Central memory CD4-positive, alpha-beta T cell (primary cell): ENCODE results near the gene BICRA.

Experiments
- DNase-seq: peaks from one replicate; pipeline ENCODE4 v3.0.0; 2022

The BICRA gene

DNA sequence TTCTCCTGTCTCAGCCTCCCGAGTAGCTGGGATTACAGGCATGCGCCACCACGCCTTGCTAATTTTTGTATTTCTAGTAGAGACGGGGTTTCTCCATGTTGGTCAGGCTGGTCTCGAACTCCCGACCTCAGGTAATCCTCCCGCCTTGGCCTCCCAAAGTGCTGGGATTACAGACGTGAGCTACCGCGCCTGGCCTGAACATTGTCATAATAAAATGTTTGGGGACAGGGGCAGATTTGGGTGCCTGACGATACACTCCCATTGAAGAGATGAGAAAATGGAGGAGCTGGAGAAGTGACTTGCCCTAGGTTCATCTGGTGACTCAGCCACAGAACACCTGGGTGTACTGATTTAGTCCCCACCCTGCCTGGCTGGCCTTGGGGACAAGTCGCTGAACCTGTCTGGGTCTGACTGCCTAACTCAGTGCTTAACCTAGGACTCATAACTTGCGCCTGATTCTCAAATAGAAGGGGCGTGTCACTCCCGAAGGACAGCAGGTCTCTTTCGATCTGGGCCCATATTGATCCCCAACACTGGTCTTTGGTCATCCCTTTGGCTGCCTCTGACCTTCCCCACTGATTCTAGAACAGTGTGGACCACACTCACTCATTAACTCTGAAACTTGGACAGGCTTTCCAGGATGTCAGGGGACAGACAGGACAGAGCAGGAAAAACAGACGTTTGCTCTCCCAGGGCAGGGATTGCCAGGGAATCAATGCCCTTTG, 7.6 kb upstream of the BICRA start:
- DNase-seq: no peak

DNA sequence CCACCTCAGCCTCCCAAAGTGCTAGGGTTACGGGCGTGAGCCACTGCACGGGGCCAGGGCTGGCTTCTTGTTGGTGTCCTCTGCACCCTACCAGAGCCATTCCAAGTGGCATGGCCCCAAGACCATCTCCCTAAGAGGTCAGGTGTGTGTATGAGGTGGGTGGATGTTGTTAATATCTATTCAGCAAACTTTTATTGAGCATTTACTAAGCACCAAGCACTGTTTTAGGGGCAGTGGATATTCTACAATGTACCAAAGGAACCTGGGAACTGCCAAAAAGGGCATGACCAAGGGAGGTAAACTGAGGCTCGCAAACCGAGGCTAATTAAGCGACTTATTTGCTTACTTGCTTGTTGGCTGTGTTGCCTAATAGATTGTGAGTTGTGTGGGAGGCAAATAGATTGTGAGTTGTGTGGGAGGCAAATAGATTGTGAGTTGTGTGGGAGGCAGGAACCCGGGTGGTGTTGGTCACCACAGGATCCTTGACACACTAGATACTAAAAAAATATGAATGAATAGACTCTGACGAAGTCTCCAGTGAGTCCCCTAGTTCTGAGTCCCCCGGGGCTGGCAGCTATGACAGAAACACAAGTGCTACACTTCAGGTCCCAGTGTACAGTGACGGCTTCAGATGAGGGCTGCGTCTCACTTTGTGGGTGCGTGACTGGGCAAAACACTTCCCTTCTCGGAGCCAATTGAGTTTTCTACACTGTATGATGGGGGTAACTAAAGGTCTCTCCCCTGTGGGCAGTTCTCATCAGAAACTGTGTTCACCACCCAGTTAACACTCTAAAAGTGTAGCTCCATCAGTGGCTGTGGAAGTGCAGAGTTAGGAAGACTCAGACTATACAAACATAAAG, 5.0 kb upstream of the BICRA start:
- DNase-seq: no peak

DNA sequence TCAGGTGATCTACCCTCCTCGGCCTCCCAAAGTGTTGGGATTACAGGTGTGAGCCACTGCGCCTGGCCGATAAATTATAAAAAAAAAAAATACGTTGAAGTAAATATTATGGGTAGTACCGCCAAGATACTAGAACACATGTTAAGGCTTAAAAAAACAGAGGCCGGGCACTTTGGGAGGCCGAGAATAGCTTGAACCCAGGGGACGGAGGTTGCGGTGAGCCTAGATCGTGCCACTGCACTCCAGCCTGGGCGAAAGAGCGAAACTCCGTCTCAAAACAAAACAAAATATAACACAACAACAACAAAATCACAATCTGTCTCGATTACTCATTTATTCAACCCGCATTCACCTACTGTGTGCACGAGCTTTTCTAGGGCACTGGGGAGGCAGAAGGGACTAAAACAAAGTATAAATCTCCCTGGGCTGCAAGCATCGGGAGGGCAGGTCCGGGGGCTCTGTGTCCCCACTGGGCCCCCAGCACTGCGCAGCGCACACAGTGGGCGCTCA, 1.3 kb upstream of the BICRA start:
- no peak for DNase-seq

DNA sequence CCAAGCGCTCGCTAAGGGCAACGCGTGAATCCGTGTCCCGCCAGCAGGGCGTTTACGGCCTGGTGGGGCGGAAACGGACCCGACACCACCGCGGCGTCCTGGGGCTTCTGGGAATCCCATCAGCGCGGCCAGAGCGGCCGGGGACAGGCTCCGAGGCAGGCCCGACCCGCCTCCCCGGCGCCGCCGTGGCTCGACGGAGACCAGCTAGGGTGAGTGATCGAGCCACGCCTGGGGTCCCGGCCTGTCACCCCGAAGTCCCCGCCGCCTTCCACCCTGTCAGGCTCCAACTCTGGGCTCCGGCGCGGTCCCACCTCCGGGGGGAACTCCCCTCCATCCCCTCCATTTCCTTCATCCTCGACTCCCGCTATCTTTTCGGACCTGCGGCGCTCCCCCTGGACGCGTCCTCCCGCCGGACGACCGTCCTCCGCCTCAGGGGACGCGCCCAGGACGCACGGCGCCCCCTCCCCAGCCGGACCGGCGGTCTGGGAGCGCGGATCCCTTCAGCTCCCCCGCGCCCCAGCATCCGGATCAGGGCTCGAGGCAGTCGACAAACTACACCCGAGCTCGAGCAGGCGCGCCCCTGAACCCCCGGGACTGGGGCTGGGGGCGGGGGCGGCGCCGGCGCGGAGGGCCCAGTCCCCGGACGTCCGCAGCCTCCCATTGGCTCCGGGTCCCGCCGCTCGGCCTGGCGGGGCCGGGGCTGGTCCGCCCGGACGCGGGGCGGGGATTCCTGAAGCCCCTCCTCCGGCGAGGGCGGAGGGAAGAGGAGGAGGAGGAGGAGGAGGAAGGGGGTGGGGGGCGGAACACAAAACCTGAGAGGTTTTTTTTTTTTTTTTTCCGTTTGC, 638 bp upstream of the BICRA start:
- DNase-seq: peak; percentile 96

DNA sequence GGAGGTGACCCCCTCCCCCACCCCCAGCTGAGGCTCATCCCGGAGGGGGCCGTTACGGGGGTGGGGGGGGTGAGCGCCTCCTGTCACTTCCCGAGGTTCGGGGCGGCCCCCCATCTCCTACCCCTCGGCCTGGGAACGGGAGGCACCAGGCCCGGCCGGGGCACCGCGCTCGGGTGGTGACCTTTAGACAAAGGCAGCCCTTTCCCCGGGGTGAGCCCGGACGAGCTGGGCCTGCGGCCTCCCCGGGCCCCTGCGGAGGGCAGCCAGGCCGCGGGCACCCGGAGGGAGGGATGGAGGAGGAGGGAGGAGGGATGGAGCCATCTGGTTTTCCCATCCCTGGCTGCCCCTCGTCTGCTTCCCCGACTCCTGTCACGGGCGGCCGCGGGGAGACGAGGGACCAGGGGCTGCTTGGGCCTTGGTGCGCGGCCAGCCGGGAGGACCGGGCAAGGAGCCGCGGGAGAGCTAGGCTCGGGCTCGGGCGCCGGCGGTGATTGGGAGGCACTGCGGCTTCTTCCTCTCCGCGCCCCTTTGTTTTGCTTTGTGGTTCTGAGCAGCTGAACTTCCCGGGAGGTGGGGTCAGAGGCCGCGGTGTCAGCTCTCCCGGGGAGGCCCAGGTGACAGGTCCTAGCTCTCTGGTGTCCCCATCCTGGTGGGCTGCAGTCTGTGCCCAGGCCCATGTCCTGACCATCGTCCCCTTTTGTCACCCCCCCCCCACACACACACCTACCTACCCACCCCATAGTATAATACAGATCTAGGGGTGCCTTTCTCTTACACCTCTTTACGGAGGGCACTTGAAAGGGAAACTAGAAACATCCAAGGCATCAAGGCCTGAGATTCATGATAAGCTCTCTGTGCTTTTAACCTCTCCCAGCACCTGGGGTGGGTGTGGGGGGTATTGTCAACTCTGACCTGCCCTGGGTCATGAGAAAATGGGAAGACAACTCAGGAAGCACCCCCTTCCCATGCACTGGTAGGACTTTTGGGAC, 1.3 kb downstream of the BICRA start:
- peak; percentile 46 for DNase-seq

DNA sequence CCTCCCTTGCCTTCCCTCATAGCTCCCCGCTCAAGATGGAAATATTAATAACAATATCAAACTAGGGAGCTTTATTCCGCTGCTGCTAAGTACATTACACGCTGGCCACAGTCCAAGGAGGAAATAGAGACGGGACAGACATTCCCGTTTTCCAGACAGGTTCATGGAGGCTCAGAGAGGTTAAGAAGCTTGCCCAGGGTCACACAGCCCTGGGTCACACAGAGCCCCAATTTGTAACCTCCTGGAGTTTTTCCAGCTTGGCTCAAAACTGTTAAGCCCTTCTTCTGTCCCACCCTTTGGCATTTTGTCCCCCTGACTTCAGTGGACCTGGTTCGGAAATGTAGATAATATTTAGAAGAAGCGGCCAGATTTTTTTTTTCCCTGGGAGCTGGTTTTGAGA, 2.0 kb downstream of the BICRA start:
- no peak for DNase-seq

DNA sequence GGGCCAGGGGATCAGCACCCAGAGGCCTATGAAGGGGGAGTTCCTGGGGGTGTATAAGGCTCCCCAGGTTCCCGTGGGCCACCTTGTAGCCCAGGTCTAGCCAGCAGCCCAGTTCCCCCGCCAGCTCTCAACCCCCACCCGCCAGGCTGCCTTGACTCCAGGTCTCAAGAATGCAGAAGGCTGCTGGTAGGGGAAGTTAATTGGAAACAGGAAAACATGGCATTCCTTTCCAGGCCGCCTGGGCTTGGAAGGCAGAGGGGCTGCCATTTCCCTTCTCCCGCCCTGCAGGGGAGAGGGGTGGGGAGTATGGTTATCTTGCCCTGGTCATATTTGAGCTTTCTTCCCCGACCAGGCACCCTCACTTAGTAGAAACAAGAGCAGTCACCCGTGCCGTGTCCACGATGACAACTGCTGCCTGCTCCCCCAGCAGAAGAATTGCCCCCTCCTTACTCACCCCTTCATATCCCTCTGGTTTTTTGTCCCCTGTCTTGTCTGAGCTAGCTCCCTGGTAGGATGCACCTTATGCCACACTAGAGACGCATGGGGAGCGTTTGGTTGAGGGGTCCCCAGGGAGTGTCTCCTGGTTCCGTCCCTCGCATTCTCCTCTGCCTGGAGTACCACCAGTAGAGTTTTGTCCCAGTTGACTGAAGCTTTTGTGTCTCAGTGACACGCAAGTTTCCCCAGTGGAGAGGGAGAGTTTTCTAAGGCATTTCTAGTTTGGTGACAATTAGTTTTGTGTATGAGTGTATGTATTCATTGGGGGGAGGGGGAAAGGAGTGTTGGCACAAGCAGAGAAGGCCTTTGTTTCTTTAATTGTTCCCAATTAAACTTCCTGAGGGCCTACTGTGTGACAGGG, 4.5 kb downstream of the BICRA start:
- no peak for DNase-seq

DNA sequence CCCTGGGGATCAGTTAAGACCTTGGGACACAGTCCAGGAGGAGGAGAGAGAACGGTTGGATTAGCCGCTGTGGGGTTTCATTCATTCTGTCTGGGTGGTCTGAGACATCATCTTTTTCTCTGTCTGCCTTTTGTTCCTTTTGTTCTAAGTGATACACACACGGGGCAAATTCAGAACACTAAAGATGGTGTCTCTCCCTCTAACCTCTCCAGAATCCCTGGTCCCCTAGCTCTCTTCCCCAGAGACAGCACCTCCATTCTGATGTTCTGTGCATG, 5.0 kb downstream of the BICRA start:
- DNase-seq: no peak

DNA sequence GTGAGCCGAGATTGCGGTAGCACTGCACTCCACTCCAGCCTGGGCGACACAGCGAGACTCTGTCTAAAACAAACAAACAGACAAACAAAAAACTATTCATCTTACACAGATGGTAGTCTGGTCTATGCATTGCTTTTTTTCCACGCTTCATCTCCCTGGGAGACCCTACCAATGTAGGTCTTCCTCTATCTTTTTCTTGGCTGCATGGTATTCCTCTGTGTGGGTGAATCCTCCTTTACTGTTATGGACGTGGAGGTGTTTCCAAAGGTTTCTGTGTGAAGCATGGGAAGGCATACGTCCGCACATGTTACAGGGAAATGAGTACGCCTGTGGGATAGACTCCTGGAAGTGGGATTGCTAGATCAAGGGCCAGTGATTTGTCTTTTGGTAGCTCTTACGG, 5.6 kb downstream of the BICRA start:
- no peak for DNase-seq

DNA sequence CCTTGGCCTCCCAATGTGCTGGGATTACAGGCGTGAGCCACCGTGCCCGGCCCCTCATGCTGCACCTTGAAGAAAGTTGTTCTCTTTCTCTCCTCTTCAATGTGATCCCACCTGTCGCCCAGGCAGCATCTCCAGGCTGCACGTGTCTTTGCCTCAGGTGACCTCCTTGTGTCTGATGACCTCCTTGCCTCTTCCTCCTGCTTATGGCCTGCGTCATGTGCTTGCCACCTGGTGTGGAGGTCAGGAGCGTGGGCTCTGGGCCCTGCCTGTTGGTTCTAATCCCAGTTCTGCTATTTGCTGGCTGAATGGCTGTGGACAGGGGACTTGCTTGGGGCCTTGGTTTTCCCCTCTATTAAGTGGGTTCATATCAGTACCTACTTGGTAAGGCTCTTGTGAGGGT, 6.3 kb downstream of the BICRA start:
- DNase-seq: no peak

DNA sequence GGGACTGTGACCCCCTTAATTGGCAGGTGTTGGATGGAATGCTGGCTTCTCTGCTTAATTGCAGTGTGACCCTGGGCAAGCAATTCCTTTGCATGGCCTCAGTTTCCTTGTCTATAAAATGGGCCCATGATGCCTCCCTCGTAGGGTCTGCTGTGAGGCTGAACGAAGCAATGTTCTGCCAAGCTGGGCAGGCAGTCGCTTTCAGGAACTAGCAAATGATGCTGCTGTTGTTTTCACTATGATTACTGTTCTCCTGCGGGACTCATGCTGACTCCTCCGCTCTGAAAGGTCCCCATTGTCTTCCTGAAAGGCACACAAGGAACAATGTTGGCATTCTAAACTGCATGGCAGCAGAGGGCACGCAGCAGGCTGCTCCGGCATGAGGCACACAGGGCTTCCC, 6.8 kb downstream of the BICRA start:
- DNase-seq: no peak

DNA sequence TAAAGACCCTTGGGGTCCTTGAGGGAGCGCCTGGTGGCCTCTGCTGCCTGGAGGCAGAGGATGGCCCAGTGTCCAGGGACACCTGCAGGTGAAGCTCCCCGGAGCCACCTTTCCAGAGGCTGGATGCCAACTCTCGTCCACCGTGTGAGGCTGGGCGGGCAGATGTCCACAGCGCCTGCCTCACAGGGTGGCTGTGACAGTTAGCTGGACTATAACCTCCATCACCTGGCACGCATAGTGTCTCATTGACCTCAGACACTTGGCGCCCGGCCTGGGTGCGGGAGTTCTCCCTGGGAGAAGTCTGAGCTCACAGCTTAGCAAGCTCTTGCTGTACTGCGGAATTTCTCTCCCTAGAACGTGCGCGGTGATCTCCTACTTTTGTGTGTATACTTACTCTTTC, 9.8 kb downstream of the BICRA start:
- DNase-seq: no peak

DNA sequence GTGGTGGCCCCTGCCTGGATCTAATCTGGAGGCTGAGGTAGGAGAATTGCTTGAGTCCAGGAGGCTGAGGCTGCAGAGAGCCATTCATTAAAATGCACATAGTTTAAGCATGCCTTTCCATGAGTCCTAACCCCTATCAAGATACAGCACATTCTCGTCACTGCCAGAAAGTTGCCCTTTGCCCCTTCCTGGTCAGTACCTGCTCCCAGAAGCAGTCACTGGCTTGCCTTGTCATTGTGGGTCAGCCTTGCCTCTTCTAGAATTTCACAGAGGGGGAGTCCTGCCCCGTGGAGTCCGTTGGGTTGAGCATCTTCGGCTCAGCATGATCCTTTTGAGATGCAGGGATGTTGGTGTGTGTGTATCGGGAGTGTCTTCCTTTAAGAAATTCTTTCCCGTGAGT, 10.8 kb downstream of the BICRA start:
- DNase-seq: no peak

DNA sequence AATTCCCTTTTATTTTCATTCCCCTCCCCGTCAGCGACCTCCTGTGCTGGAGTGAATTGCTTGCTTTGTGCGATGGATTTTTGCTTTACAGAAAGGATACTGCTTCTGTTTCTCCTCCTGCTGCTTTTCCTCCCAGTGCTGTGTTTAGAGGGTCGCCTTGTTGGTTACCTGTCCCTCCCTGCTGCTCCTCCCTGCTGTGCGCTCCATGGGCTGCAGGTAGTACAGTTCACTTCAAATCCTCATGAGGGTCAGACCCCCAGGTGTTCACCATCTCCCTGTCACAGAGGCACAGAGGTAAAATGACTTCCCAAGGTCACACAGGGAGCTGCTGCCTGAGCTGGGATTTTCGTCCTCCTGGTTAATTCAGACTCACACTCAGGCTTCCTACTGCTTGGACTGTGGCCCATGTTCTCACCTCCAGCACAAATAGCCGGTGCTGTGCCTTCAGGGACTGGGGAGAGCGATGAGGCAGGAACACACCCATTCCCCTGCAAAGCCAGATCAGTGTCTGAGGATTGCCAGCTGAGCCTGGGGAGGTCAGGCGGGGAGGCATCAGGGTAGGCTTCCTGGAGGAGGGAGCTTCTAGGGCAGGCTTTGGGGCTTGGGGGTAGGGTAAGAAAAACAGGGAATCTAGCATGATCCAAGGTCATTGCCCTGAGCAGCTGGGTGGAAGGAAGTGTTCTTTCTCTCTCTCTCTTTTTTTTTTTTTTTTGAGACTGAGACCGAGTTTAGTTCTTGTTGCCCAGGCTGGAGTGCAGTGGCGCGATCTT, 14.4 kb downstream of the BICRA start:
- DNase-seq: no peak

DNA sequence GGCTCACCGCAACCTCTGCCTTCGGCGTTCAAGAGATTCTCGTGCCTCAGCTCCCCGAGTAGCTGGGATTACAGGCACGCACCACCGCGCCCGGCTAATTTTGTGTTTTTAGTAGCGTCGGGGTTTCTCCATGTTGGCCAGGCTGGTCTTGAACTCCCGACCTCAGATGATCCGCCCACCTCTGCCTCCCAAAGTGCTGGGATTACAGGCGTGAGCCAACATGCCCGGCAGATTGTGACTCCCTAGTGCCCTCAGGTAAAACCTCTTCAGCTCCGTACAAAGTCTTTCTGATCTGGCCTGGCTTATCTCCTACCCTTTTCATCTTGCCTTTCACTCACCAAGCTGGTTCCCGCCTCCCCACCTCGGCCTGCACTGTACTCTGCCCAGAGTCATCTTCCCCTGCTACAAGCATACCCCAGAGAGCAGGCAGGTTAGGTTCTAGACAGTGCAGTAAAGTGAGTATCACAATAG, 15.0 kb downstream of the BICRA start:
- DNase-seq: no peak

DNA sequence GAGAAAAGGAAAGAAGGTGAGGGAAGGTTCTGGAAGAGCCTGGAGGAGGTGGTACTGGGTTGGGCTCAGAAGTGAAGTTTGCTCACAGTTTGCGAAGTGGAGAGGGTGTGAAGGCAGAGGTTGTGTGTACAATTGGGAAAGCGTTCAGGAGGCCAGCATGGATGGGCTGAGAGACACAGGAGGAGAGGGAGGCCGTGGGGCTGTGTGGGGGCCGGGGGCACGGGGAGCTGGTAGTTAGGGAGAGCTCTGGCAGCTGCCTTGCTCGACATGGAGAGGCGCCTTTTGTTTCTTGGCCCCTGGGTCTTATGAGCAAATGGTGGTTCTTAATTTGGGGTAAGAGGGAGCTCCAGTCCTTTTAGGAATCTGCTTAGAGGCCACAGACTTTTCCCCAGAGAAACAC, 16.7 kb downstream of the BICRA start:
- no peak for DNase-seq

DNA sequence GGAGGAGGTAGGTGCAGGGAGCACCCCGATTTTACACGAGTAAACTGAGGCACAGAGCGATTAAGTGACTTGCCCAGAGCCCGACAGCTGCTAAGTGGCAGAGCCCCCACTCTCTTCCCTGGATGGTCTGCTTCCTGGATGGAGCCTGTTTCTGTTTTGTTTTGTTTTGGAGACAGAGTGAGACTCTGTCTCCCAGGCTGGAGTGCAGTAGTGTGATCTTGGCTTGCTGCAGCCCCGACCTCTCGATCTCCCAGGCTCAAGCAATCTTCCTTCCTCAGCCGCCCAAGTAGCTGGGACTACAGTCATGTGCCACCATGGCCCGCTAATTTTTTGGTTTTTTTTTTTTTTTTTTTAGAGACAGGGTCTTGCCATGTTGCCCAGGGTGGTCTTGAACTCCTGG, 17.3 kb downstream of the BICRA start:
- no peak for DNase-seq

DNA sequence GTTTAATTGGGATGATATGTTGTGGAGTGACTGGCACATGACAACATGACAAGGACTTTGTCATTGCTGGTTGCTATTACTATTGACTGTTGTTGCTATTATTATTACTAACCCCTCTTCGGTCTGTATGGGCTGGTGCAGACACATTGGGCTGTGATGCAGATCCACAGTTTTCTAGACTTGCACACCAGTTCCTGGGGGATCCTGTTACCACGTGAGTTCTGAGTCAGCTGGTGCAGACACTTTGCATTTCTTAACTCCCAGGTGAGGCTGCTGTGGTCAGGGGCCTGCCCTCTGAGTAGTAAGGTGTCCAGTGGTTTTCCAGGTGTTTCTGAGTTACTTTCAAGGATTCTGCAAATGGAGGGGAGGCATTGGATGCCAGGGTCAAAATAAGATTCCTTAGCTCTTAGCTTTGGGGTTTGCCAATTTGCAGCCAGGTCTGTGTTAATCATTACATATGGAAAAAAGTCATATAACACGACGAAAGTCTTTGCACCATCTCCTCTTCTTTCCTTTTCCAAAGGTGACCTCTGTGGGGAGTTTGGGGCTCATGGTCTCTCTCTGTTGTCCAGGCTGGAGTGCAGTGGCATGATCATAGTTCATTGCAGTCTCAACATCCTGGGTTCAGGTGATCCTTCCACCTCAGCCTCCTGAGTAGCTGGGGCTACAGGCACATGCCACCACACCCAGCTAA, 19.3 kb downstream of the BICRA start:
- no peak for DNase-seq

DNA sequence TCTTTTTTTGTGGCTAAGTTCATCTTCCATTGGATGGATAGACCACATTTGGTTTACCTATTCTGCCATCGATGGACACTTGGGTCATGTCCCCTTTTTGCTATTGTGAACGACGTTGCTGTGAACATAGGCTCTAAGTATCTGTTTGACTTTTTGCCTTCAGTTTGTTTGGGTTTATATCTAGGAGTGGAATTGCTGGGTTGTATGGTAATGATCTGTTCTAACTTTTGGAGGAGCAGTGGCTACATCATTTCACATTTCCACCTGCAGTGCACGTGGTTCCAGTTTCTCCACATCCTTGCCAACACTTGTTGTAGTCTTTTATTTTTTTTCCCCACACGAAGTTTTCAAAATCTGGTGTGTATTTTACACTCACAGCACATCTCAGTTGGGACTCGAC, 21.7 kb downstream of the BICRA start:
- no peak for DNase-seq
